Hepatocyte (in vitro differentiated cells): Measurements from ENCODE around the gene TBXT. TPM values are rescaled to one million over a fixed set of nuclear protein-coding genes. Genes with fewer than 3 reads are reported as not detected.
"Not testable (repeated sequence)": the region's sequence is repeated elsewhere in the genome, so short reads cannot be mapped to it uniquely, and the experiment has no call there.

Experiments
- DNase-seq: peaks from one replicate; pipeline ENCODE4 v3.0.0-alpha.2; 2016; ENCODE audit warnings: low spot score
- H2AFZ ChIP-seq: fragments of 200-600 bp; sonication (generic); 2 replicates; pipeline ENCODE4 v1.6.0; 2016; ENCODE audit warnings: antibody characterized with exemption, mild to moderate bottlenecking
- H3K27ac ChIP-seq: fragments of 200-600 bp; sonication (generic); 2 replicates; pipeline ENCODE4 v1.5.1; 2016; ENCODE audit warnings: mild to moderate bottlenecking
- H3K27me3 ChIP-seq: fragments of 200-600 bp; sonication (generic); 2 replicates; pipeline ENCODE4 v1.6.1; 2016
- H3K36me3 ChIP-seq: fragments of 200-600 bp; sonication (generic); replicated peaks from 2 replicates; pipeline ENCODE4 v1.5.1; 2016; ENCODE audit warnings: low read depth; ENCODE audit not compliant: insufficient read depth
- H3K4me1 ChIP-seq: fragments of 200-600 bp; sonication (generic); 2 replicates; pipeline ENCODE4 v1.5.1; 2016; ENCODE audit warnings: mild to moderate bottlenecking, moderate library complexity; ENCODE audit not compliant: insufficient read depth
- H3K4me2 ChIP-seq: fragments of 200-600 bp; sonication (generic); 2 replicates; pipeline ENCODE4 v1.6.0; 2016
- H3K4me3 ChIP-seq: fragments of 200-600 bp; sonication (generic); 2 replicates; pipeline ENCODE4 v1.5.1; 2016; ENCODE audit warnings: mild to moderate bottlenecking
- H3K79me2 ChIP-seq: fragments of 200-600 bp; sonication (generic); 2 replicates; pipeline ENCODE4 v1.6.0; 2017; ENCODE audit warnings: mild to moderate bottlenecking
- H3K9me2 ChIP-seq: fragments of 200-600 bp; sonication (generic); replicated peaks from 2 replicates; pipeline ENCODE4 v1.6.0; 2017; ENCODE audit warnings: mild to moderate bottlenecking; ENCODE audit not compliant: insufficient read depth
- H3K9me3 ChIP-seq: fragments of 200-600 bp; sonication (generic); 2 replicates; pipeline ENCODE4 v1.5.1; 2016; ENCODE audit warnings: low read depth, mild to moderate bottlenecking
- H4K20me1 ChIP-seq: fragments of 200-600 bp; sonication (generic); 2 replicates; pipeline ENCODE4 v1.6.0; 2016; ENCODE audit warnings: mild to moderate bottlenecking; ENCODE audit not compliant: insufficient read depth, poor library complexity, severe bottlenecking
- EZH2 ChIP-seq: fragments of 200-600 bp; sonication (generic); IDR thresholded peaks from 2 replicates; pipeline ENCODE4 v1.6.1; 2016; ENCODE audit warnings: antibody characterized with exemption, mild to moderate bottlenecking, borderline replicate concordance
- EZH2phosphoT487 ChIP-seq: fragments of 200-600 bp; sonication (generic); IDR thresholded peaks from one replicate; pipeline ENCODE4 v1.6.1; 2018; ENCODE audit warnings: antibody characterized with exemption, mild to moderate bottlenecking, low read depth, moderate library complexity; ENCODE audit not compliant: unreplicated experiment, severe bottlenecking
- WGBS: methylation state at CpG from one replicate; pipeline ENCODE4 v1.1.6; 2016; ENCODE audit warnings: low lambda C conversion rate; ENCODE audit errors: missing lambda C conversion rate; 5-methylcytosine and 5-hydroxymethylcytosine counted together
- polyA plus RNA-seq: library from polyadenylated mRNA; unstranded; fragments of >200 nt; fragmentation: Nextera tagmentation; extraction: Ambion mirVana; gene quantifications from 2 replicates; pipeline ENCODE4 v1.2.1, GENCODE V29; 2016
- total RNA-seq: library from RNA; depleted of rRNA; stranded (reverse); fragments of >200 nt; gene quantifications from 2 replicates; pipeline ENCODE4 v1.2.3, GENCODE V29; 2014
- TF ChIP-seq, protein P1 (sequence below): fragments of 200-600 bp; sonication (generic); IDR thresholded peaks from 2 replicates; pipeline ENCODE4 v1.5.1; 2016; ENCODE audit warnings: antibody characterized with exemption, mild to moderate bottlenecking; ENCODE audit not compliant: poor library complexity

The TBXT gene
- total and polyA plus RNA-seq, 2 experiments from 2014 or later, result 0.13 TPM; not detected in 1

DNA sequence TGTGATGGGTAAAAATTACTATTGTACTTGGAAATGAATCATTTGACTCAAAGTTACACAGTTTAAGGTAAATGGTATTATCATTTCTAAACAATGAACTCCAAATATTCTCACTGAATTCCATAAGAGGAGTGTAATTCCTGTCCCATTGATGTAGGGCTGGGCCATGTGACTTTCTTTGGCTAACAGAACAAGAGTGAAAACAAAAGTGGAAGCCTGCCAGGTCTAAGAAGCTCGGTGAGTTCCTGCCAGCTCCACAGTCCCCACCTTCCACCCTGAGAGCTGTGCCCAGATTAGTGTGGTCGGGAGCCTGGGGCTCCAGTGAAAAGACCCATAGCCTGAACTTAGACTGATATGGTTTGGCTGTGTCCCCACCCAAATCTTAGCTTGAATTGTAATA is 24.6 kb downstream of the TBXT start:
- TF ChIP-seq EZH2phosphoT487 (no peak), EZH2 (no peak)
- TF ChIP-seq, protein P1, sequence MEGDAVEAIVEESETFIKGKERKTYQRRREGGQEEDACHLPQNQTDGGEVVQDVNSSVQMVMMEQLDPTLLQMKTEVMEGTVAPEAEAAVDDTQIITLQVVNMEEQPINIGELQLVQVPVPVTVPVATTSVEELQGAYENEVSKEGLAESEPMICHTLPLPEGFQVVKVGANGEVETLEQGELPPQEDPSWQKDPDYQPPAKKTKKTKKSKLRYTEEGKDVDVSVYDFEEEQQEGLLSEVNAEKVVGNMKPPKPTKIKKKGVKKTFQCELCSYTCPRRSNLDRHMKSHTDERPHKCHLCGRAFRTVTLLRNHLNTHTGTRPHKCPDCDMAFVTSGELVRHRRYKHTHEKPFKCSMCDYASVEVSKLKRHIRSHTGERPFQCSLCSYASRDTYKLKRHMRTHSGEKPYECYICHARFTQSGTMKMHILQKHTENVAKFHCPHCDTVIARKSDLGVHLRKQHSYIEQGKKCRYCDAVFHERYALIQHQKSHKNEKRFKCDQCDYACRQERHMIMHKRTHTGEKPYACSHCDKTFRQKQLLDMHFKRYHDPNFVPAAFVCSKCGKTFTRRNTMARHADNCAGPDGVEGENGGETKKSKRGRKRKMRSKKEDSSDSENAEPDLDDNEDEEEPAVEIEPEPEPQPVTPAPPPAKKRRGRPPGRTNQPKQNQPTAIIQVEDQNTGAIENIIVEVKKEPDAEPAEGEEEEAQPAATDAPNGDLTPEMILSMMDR, result no peak
- no peak for DNase-seq
- Histone ChIP-seq H3K4me2 (no peak overlapping the region), H3K27me3 (no peaks in the 10 kb centered on the region), H3K4me3 (no peak overlapping the region), H3K9me2 (no peaks in the 10 kb centered on the region), H2AFZ (no peak overlapping the region), H4K20me1 (no peaks in the 10 kb centered on the region), H3K27ac (no peak overlapping the region), H3K36me3 (no peaks in the 10 kb centered on the region), H3K79me2 (no peaks in the 10 kb centered on the region), H3K4me1 (no peaks in the 10 kb centered on the region), H3K9me3 (no peaks in the 10 kb centered on the region)
- 75% methylated on average over 2 of the region's 2 CpGs for WGBS

DNA sequence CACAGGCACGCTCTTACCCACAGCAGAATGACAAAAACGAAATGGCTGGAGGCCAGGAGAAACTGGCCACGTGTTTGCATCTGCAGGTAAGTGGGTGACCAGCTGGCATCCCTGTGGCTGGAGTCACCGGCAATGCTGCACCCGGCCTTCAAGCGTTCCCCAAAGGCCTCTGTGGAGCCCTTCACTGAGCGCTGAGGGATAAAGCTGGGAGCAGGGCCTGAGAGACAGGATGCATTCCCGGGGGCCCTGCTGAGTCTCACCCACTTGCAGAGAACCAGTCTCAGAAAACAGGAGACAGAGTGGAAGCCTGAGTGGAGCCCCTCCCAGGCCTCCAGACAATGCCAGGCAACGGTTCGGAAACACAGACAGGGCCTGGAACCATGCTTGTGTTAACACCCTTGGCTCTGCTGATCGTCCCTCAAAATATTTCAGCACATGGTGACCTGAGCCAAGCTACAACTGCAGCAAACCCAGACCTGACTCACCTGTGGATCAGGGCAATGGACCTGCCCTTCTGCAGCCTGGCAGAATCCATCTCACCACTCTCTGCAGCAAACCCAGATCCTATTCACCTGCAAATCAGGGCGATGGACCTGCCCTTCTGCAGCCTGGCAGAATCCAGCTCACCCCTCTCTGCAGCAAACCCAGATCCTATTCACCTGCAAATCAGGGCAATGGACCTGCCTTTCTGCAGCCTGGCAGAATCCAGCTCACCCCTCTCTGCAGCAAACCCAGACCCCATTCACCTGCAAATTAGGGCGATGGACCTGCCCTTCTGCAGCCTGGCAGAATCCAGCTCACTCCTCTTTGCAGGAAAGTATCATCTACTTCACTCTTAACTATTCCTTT is 39.8 kb downstream of the TBXT start:
- DNase-seq, result no peak
- no peaks in the 10 kb centered on the region for H3K36me3 ChIP-seq
- H4K20me1 ChIP-seq, result no peaks in the 10 kb centered on the region
- no peaks in the 10 kb centered on the region for H3K9me2 ChIP-seq
- no peak overlapping the region for H3K4me3 ChIP-seq
- no peak overlapping the region for H3K4me2 ChIP-seq
- H3K9me3 ChIP-seq, result no peaks in the 10 kb centered on the region
- TF ChIP-seq, protein P1, result no peak
- TF ChIP-seq EZH2 (no peak), EZH2phosphoT487 (no peak)
- H2AFZ ChIP-seq, result no peak overlapping the region
- H3K27ac ChIP-seq, result no peak overlapping the region
- H3K4me1 ChIP-seq, result no peaks in the 10 kb centered on the region
- peaks cover 5% of the 10 kb centered on the region for H3K27me3 ChIP-seq
- H3K79me2 ChIP-seq, result no peaks in the 10 kb centered on the region
- WGBS, result 70% methylated on average over 13 of the region's 13 CpGs

DNA sequence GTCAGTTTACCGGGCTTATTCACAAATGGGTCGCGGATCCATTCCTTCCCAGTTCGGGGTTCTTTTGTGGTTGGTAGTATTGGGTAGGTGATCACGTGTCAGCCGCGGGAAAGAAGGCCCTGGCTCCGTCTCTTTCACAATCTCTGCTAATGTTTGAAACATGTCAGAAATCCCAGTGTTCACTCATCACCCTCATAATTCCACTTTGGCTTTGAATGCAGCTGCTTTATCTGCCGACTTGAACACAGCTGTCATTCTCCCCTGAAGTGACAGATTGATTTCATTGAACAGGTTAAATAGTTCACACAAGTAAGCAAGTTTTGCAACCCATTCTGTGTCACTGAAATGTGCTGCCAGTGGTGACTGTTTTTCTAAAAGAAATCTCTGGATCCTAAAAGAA is 44.5 kb downstream of the TBXT start:
- 86% methylated on average over 9 of the region's 9 CpGs for WGBS

DNA sequence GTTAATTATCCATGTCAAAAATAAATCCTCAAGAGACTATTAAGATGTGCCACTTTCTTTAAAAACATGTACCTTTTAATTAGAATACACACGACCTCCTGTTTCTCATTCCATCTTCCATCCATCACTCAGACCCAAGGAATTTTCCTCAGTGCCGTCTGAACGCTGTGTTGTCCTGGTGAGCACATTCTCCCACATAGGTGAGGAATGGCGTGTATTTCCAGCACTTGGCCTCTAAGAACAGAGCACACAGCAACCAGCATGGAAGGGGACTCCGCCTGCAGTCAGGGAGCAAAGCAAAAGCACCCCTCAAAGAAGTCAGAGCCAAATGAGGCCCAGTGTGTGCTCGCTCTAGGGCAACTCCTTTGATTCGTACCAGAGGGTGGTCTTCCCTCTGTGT is 45.9 kb downstream of the TBXT start:
- Histone ChIP-seq H3K4me2 (no peak overlapping the region), H3K27ac (no peak overlapping the region), H3K36me3 (no peaks in the 10 kb centered on the region), H3K9me2 (no peaks in the 10 kb centered on the region), H3K4me1 (peaks cover 5% of the 10 kb centered on the region), H2AFZ (no peak overlapping the region), H3K4me3 (no peak overlapping the region), H3K27me3 (no peaks in the 10 kb centered on the region), H3K79me2 (no peaks in the 10 kb centered on the region), H4K20me1 (no peaks in the 10 kb centered on the region), H3K9me3 (no peaks in the 10 kb centered on the region)
- no peak for DNase-seq
- TF ChIP-seq EZH2phosphoT487, result no peak
- no peak for TF ChIP-seq EZH2
- TF ChIP-seq, protein P1, result no peak
- 79% methylated on average over 7 of the region's 7 CpGs for WGBS

More for the DNA sequence above, 44.5 kb downstream of the TBXT start:
- not testable (repeated sequence) for H3K9me3 ChIP-seq, H3K9me2 ChIP-seq, H3K27me3 ChIP-seq, H3K36me3 ChIP-seq, H4K20me1 ChIP-seq, H3K4me3 ChIP-seq, H3K4me1 ChIP-seq, H3K27ac ChIP-seq, H2AFZ ChIP-seq, DNase-seq, H3K79me2 ChIP-seq, H3K4me2 ChIP-seq
